K562 (cell line): ENCODE data around the gene PGAP2. TPM values are rescaled to one million over a fixed set of nuclear protein-coding genes. Genes with fewer than 3 reads are reported as not detected.

ENCODE experiments used
- FIP1L1 ChIP-seq: fragments of 200-400 bp; formaldehyde crosslinking; IDR thresholded peaks from 2 replicates; pipeline ENCODE4 v1.6.1; 2018; ENCODE audit warnings: mild to moderate bottlenecking, low read depth, low read length; ENCODE audit not compliant: poor library complexity, severe bottlenecking
- FOS ChIP-seq: IDR thresholded peaks from 3 replicates; pipeline ENCODE4 v1.6.1; 2011; ENCODE audit not compliant: insufficient read length; ENCODE audit errors: extremely low read depth
- FOXM1 ChIP-seq, 2 experiments: fragments of 450-650 bp in 1 of 2; sonication (generic) in 1 of 2; formaldehyde crosslinking in 1 of 2; IDR thresholded peaks; 2 replicates each; pipeline versions ENCODE4 v1.6.1 to v1.9.0; 2017 to 2022; ENCODE audit warnings: low read depth in 2 of 2, mild to moderate bottlenecking in 2 of 2, missing genetic modification reagents in 1 of 2, moderate library complexity in 1 of 2
- GTF3C2 ChIP-seq: IDR thresholded peaks from 3 replicates; pipeline ENCODE4 v1.6.1; 2011; ENCODE audit warnings: borderline replicate concordance, mild to moderate bottlenecking, moderate library complexity; ENCODE audit not compliant: insufficient read length; ENCODE audit errors: extremely low read depth
- MLX ChIP-seq, 2 experiments: fragments of 450-650 bp in 1 of 2; sonication (generic) in 1 of 2; formaldehyde crosslinking; conservative IDR thresholded peaks; 2 replicates each; pipeline versions ENCODE4 v1.4.0 to v1.8.1; 2020 to 2022; ENCODE audit warnings: mild to moderate bottlenecking in 1 of 2, missing genetic modification reagents in 1 of 2
- NR0B1 ChIP-seq: fragments of 450-650 bp; IDR thresholded peaks from one replicate; pipeline ENCODE4 v1.6.1; 2018; ENCODE audit warnings: mild to moderate bottlenecking, moderate library complexity; ENCODE audit not compliant: partially characterized antibody
- ZBTB2 ChIP-seq: fragments of 450-650 bp; IDR thresholded peaks from 2 replicates; pipeline ENCODE4 v1.6.1; 2016; ENCODE audit warnings: antibody characterized with exemption
- ZKSCAN1 ChIP-seq: fragments of 150-350 bp; IDR thresholded peaks from 2 replicates; pipeline ENCODE4 v1.6.1; 2016; ENCODE audit warnings: low read depth, low read length
- ZNF347 ChIP-seq: fragments of 450-650 bp; formaldehyde crosslinking; IDR thresholded peaks from 2 replicates; pipeline ENCODE4 v1.4.0; 2020; ENCODE audit warnings: low read depth, mild to moderate bottlenecking, moderate library complexity
- ZNF41 ChIP-seq: fragments of 250-450 bp; sonication (Bioruptor Pico); conservative IDR thresholded peaks from 2 replicates; pipeline ENCODE4 v1.4.0; 2020; ENCODE audit warnings: mild to moderate bottlenecking
- ZNF655 ChIP-seq: fragments of 250-450 bp; sonication (Bioruptor Pico); IDR thresholded peaks from 2 replicates; pipeline ENCODE4 v1.5.0; 2021
- polyA plus RNA-seq, 8 experiments: library from polyadenylated mRNA; depleted of rRNA in 4 of 8; stranded (reverse) in 5 of 8; unstranded in 3 of 8; fragments of >200 nt; fragmentation: Nextera tagmentation in 2 of 8; fragmentation: Illumina TruSeq in 1 of 8; extraction: Ambion mirVana in 2 of 8; extraction: Trizol in 1 of 8; gene quantifications; 2 replicates each; pipeline versions ENCODE4 v1.2.1 to v1.2.3, GENCODE V29; 2011 to 2014; ENCODE audit warnings: inconsistent platforms in 1 of 8, missing spikeins in 1 of 8
- total RNA-seq, 7 experiments: library from RNA; depleted of rRNA in 6 of 7; stranded (reverse); fragments of >200 nt in 6 of 7; fragmentation: Illumina TruSeq in 2 of 7; extraction: Trizol in 2 of 7; gene quantifications; 2 replicates each; pipeline versions ENCODE4 v1.2.1 to v1.2.3, GENCODE V29; 2011 to 2021; ENCODE audit warnings: low replicate concordance in 1 of 7

The PGAP2 gene
- total and polyA plus RNA-seq, 9 of the 15 experiments (the other 6 are each of a cell fraction or from before 2014, with no cell fraction given), result 17.9 to 47.2 (median 33.7) TPM

- TF ChIP-seq FIP1L1, result no peak
- TF ChIP-seq GTF3C2, result no peak
- no peak for TF ChIP-seq ZNF655 (CRISPR knock-in tag)
- TF ChIP-seq FOS, result no peak
- peak; percentile 95 for TF ChIP-seq ZKSCAN1
- no peak for TF ChIP-seq MLX (CRISPR knock-in tag; conservative IDR thresholded peaks at IDR 0.05)
- TF ChIP-seq ZNF347, result no peak
- no peak for TF ChIP-seq ZNF41 (CRISPR knock-in tag)
- TF ChIP-seq FOXM1 (IDR thresholded peaks at IDR 0.05; ENCODE audit: low read depth), result no peak
- no peak for TF ChIP-seq FOXM1 (CRISPR knock-in tag; IDR thresholded peaks at IDR 0.05; ENCODE audit: low read depth)
- no peak for TF ChIP-seq ZBTB2
- TF ChIP-seq NR0B1, result no peak
Observed at GRCh38 chr11:3795131-3796001, 13.0 kb upstream of the PGAP2 start (continued).
